BJ (cell line): Measurements from ENCODE around the gene ZNF541. TPM values are rescaled to one million over a fixed set of nuclear protein-coding genes. Genes with fewer than 3 reads are reported as not detected.

Experiments used
- CTCF ChIA-PET: fragments of 350-600 bp; formaldehyde crosslinking; extraction: SDS; loops from one replicate; lab custom pipeline; 2021; ENCODE audit warnings: antibody characterized with exemption, inconsistent platforms; lab: Yijun Ruan, JAX
- POLR2A ChIA-PET: fragments of 300-600 bp; sonication (Branson Sonifier 250); formaldehyde crosslinking; extraction: SDS; loops from one replicate; lab custom pipeline; 2021; ENCODE audit warnings: antibody characterized with exemption; lab: Charles Lee
- DNase-seq: peaks from one replicate; pipeline ENCODE4 v3.0.0-alpha.2; 2011; ENCODE audit warnings: low read depth
- H3K27me3 ChIP-seq: 2 replicates; pipeline ENCODE4 v1.6.0; 2011; ENCODE audit warnings: low read length; ENCODE audit not compliant: control insufficient read depth, insufficient read depth
- H3K36me3 ChIP-seq: 2 replicates; pipeline ENCODE4 v1.5.1; 2011; ENCODE audit warnings: low read length; ENCODE audit not compliant: control insufficient read depth, insufficient read depth
- H3K4me3 ChIP-seq: 2 replicates; pipeline ENCODE4 v1.5.1; 2011; ENCODE audit warnings: low read depth, mild to moderate bottlenecking, control low read depth, low read length
- polyA plus RNA-seq: library from polyadenylated mRNA; depleted of rRNA; stranded (reverse); fragments of >200 nt; gene quantifications from 2 replicates; pipeline ENCODE4 v1.2.3, GENCODE V29; 2011
- TF ChIP-seq, protein P1 (sequence below): IDR thresholded peaks from 2 replicates; pipeline ENCODE4 v1.5.1; 2011; ENCODE audit warnings: low read depth, mild to moderate bottlenecking, control low read depth, inconsistent platforms, low read length, moderate library complexity; ENCODE audit not compliant: insufficient read depth

ZNF541 gene
- polyA plus RNA-seq, 1 experiment = 0.06 TPM

GRCh38 chr19:47534628-47535027 lies 38.3 kb downstream of the ZNF541 start:
- no peak for DNase-seq
- TF ChIP-seq, protein P1, sequence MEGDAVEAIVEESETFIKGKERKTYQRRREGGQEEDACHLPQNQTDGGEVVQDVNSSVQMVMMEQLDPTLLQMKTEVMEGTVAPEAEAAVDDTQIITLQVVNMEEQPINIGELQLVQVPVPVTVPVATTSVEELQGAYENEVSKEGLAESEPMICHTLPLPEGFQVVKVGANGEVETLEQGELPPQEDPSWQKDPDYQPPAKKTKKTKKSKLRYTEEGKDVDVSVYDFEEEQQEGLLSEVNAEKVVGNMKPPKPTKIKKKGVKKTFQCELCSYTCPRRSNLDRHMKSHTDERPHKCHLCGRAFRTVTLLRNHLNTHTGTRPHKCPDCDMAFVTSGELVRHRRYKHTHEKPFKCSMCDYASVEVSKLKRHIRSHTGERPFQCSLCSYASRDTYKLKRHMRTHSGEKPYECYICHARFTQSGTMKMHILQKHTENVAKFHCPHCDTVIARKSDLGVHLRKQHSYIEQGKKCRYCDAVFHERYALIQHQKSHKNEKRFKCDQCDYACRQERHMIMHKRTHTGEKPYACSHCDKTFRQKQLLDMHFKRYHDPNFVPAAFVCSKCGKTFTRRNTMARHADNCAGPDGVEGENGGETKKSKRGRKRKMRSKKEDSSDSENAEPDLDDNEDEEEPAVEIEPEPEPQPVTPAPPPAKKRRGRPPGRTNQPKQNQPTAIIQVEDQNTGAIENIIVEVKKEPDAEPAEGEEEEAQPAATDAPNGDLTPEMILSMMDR = no peak
- POLR2A ChIA-PET = no interaction called here
- no peaks in the 10 kb centered on the region for H3K36me3 ChIP-seq
- CTCF ChIA-PET = no interaction called here
- no peak overlapping the region for H3K4me3 ChIP-seq
- peaks cover 4% of the 10 kb centered on the region for H3K27me3 ChIP-seq

DNA sequence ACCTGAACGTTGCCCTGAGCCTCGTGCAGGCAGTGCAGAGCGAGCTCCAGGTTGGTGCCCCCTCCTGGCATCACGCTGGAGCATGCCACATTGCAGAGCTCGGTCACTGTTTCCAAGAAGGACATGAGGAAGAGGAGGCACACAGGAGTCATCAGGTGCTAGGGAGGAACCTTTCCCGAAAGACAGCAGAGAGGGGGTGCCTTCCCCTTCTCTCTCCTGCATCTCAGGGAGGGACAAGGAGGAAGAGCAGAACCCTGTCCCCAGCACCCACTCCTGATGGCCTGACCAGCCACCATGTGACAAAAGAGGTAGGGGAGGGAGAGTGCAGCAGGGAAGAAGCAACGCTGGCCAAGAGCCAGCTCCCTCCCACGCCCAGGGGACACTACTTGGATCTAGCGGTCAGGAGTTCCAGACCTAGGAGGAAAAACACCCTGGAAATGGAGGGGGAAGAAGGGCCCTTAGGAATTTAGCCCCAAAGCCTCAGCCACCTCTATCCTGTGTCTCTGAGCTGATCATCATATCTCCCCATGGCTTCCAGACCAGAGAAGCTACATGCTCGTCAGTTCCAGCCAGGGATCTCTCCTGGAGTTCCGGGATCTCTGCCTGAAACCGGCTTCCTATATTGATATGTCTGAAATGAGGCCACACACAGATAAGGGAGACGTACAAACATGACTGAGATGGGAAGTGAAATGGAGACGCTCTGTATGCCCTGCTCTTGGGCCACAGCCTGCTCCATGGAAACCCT lies 41.1 kb downstream of the ZNF541 start:
- Histone ChIP-seq H3K4me3 (no peak overlapping the region), H3K36me3 (no peaks in the 10 kb centered on the region), H3K27me3 (peaks cover 4% of the 10 kb centered on the region)
- TF ChIP-seq, protein P1 = no peak
- ChIA-PET POLR2A (no interaction called here), CTCF (interaction anchor here (0.9 to 1.8 kb wide), 5 partner anchors 9 to 166 kb away, joined by 3 to 8 read pairs (median 4); partner anchors contain the start of gene NAPA)
- DNase-seq = no peak

- H3K36me3 ChIP-seq = no peaks in the 10 kb centered on the region
- DNase-seq = no peak
- CTCF ChIA-PET = interaction anchor here (0.8 to 1.5 kb wide), 4 partner anchors 11 to 93 kb away, joined by 3 to 6 read pairs (median 4); partner anchors contain the start of gene NAPA
- peaks cover 4% of the 10 kb centered on the region for H3K27me3 ChIP-seq
- TF ChIP-seq, protein P1 = no peak
- no peak overlapping the region for H3K4me3 ChIP-seq
- POLR2A ChIA-PET = no interaction called here
Observed at GRCh38 chr19:47529018-47529742, 43.8 kb downstream of the ZNF541 start.

DNA sequence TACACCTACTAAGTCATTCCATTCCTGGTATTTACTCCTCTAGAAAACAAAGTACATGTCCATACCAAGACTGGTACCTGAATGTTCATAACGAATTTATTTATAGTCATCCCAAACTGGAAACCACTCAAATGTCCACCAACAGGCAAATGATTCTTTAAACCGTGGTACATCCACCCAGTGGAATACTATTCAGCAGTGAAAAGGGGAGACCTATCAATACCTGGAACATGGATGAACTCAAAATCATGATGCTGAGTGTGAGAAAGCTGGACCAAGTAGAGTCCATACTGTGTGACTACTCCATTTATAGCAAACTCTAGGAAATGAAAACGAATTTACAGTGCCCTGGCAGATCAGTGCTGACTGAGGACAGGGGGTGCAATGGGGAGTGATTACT lies 46.1 kb downstream of the ZNF541 start:
- TF ChIP-seq, protein P1 = no peak
- Histone ChIP-seq H3K4me3 (no peak overlapping the region), H3K27me3 (peaks cover 6% of the 10 kb centered on the region), H3K36me3 (no peaks in the 10 kb centered on the region)
- CTCF ChIA-PET = no interaction called here
- no peak for DNase-seq
- POLR2A ChIA-PET = no interaction called here

DNA sequence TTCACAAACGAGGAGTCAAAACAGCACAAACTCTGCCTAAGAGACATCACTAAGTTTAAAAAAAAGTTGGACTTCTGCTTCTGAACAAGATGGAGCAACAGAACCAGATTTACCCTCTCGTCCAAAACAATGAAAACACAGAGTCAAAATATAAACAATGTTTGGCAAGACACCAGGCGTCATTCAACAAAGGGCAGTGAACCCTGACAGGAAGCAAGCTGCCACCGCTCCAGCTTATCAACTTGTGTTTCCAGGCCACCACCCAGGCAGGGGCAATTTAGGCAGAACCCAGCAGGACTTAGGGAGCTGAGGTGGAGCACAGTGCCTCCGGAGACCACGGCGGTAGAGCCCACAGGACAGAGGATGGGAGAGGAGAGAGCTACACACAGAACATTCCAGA lies 49.5 kb downstream of the ZNF541 start:
- CTCF ChIA-PET = interaction anchor here (0.7 to 2.9 kb wide), 5 partner anchors 8 to 176 kb away, joined by 3 to 17 read pairs (median 3); partner anchors contain the start of gene NAPA
- Histone ChIP-seq H3K27me3 (peaks cover 7% of the 10 kb centered on the region), H3K36me3 (no peaks in the 10 kb centered on the region), H3K4me3 (no peak overlapping the region)
- no peak for DNase-seq
- POLR2A ChIA-PET = interaction anchor here (0.7 kb wide), 1 partner anchor 84 kb away, joined by 4 read pairs; no protein-coding TSS in a partner anchor
- TF ChIP-seq, protein P1 = no peak
